Germinal center (tissue), 1 donor: ENCODE results near the gene RASA4.
"Not testable (repeated sequence)": the region's sequence is repeated elsewhere in the genome, so short reads cannot be mapped to it uniquely, and the experiment has no call there.

Source experiments
- DNase-seq: peaks from one replicate; pipeline ENCODE4 v3.0.0; 2012; ENCODE audit warnings: mixed read lengths, low spot score

RASA4 gene

DNA sequence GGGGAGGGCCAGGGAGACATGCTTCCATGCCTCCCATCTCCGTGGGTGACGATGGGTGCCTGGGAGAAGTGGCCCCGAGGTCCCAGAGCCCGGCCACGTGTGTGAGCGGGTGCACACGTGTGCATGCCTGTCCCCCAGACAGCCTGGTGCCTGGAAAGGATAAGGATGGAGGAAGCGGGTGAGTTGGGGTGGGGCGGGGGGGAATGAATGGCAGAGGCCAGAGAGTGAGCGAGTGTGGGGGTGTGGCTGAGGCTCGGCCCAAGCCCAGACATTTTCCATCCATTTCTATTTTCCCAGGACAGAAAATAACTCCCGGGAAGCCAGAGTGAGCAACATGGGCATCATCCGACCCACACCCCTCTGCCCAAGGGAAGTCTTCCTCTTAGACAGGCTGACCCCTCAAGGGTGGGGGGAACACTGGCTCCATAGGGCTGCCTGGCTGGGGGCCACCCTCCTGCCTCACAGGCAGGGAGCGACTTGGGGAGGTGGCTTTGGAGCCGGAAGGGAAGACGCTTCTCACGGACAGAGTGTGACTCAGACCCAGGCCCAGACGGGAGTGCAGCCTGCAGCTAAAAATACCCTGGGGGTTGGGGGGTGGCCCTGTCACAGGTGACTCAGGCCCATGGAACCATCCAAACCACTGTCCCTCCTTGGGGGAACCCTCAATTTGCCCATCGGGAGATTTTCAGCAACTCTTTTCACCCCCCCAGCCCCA, 12.0 kb downstream of the RASA4 start:
- DNase-seq = not testable (repeated sequence)

DNA sequence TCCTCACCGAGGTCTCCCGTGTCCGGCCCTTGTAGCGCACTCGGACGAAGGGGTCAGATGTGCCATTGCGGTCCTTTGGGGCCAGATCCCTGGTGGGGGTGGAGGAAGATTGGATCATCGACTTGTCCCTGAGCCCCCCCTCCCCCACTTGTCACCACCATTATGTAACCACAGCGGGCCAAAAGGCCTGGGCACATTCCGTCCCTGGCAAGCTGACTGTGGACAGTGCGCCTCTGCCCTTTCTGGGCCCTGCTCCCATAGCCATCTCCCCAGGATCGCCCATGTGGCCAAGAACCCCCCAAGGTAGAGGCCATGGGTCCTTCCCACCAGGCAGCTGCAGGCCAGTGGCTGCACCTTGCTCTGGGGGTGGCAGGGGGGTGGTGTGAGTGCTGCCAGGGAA, 14.2 kb downstream of the RASA4 start:
- DNase-seq = not testable (repeated sequence)

DNA sequence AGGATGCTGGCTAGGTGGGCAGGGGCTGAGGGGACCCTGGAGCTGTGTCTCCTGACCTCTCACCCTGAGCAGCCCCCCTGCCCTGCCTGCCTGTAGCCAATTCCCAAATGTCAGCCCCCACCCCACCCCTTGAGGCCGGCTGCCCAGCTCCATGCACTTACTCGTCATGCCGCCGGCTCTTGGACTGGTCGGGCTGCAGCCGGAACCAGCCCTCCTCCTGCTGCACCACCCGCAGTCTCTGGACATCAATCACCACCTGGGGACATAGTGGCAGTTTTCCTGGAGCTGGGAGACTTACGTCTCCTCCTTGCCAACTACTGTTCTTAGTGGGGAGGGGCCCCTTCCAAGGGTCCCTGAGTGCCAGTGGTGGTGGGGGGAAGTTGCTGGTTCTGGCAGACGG, 16.9 kb downstream of the RASA4 start:
- not testable (repeated sequence) for DNase-seq

DNA sequence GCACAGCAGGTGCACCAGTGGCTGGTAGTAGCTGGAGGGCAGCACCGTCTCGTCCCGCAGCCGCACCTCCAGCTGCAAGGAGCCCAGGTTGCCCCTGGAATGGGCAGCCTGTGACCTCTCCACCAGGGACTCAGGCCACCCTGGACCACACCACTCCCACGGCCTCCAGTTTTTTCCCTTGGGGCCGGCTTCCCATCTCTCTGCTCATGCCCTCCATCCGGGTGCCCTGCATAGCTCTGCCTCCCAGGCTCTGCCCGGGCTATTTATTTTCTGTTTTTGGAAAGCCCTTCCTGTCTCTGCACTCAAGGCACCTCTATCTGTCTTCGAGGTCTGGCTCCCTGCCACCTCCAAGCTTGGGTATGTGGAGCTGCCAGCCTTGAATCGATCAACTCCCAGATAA, 20.5 kb downstream of the RASA4 start:
- DNase-seq = not testable (repeated sequence)

DNA sequence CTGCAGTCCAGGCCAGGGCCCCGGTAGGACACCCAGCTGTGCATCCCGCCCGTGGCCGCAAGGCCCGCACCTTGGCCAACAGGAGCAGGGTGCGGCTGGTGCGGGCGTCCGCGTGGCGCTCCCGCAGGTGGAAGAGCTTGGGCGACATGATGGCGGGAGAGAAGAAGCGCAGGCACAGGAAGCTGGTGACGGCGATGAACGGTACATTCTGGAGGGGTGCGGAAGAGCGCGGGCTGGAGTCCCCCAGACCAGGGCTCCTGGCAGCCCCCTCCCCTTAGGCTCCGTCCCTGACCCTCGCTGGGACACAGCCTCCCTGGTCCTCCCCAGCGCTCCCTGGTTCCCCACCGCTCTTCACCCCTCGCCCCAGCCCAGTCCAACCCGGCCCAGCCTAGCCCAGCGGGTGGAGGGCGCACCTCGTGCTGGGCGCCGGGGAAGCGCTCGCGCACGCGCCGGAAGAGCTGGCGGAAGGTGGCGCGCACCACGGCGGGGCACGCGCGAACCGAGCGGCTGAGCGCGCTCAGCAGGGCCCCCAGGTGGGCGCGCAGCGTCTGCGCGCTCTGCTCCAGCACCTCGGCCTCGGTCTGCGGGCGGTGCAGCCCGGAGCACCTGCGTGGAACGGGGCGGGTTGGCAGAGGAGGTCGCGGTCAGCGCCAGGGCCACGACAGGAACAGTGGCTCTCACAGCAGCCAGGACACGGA, 22.8 kb downstream of the RASA4 start:
- not testable (repeated sequence) for DNase-seq

DNA sequence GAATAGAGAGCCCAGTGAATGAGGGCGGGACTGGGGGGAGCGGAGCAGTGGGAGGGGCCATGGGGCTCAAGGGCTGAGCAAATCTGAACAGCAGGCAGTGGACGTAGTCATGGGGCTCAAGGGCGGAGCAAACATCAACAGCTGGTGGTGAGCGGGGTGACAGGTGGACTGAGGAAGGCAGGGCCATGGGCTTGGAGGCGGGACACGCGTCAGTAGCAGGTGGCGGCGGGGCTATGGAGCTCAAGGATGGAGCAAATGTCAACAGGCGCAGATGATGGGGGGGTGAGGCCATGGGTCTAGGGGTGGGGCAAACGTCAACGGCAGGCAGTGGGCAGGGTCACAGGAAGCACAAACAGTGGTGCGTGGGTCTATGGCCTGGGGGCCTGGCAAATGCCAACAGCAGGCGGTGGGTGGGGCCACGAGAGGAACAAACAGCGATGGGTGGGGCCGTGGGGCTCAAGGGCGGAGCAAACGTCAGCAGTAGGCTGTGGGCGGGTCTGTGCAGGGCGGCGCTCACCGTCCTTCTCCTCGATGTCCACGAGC, 24.0 kb downstream of the RASA4 start:
- DNase-seq = not testable (repeated sequence)

DNA sequence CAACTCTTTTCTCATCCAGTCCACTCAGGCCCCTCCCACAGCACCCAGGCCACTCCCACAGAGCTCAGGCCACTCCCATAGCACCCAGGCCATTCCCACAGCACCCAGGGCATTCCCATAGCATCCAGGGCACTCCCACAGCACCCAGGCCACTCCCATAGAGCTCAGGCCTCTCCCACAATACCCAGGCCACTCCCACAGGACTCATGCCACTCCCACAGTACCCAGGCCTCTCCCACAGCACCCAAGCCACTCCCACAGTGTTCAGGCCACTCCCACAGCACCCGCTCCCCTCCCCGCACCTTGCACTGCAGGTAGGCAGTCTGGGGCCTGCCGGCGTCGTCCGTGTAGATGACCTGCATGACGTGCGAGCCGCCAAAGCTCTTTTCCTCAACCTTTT, 26.7 kb downstream of the RASA4 start:
- not testable (repeated sequence) for DNase-seq

DNA sequence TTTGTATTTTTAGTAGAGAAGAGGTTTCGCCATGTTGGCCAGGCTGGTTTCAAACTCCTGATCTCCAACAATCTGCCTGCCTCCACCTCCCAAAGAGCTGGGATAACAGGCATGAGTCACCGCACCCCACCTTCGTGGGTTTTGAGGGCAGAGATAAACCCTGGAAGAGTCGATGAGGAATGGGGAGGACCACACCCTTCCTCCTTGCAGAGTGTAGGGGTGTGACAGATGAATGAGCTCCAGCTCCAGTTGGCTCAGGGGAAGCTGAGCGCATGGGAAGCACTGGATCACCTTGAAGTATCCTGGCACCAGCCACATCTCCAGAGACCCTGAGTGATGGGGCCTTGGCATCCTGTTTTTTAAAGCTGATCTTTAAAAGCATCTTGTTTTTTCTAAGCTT, 33.1 kb downstream of the RASA4 start:
- not testable (repeated sequence) for DNase-seq

DNA sequence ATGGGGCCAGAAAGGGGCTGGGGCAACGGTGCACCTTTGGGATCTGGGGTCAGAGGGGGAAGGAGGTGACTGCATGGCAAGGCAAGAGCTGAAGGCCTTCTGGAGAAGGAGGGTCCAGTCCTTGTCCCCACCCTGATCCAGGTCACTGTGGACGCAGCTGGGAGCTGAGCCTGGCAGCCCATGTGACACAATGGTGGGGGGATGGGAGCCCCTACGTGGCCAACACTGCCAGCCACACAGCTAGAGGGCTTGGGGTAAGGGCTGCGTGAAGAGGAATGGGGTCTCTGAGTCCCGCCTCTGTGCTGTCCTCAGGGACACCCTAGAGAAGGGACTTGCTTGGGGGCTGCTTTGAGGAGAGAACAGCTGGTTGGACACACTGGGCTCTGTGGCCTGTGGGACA, 34.8 kb downstream of the RASA4 start:
- DNase-seq = not testable (repeated sequence)

DNA sequence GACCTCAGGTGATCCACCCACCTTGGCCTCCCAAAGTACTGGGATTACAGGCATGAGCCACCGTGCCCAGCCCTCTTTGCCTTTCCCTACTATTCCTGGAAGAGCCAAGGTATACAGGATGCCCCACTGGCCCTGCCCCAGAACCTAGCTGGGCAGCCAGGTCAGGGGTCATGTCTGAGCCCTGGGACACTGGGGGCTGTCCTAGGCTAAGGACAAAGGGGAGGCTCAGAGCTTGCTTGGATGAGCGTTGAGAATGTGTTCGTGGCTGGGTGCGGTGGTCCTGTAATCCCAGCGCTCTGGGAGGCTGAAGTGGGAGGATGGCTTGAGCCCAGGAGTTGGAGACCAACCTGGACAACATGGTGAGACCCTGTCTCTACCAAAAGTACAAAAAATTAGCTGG, 38.1 kb downstream of the RASA4 start:
- DNase-seq = not testable (repeated sequence)

DNA sequence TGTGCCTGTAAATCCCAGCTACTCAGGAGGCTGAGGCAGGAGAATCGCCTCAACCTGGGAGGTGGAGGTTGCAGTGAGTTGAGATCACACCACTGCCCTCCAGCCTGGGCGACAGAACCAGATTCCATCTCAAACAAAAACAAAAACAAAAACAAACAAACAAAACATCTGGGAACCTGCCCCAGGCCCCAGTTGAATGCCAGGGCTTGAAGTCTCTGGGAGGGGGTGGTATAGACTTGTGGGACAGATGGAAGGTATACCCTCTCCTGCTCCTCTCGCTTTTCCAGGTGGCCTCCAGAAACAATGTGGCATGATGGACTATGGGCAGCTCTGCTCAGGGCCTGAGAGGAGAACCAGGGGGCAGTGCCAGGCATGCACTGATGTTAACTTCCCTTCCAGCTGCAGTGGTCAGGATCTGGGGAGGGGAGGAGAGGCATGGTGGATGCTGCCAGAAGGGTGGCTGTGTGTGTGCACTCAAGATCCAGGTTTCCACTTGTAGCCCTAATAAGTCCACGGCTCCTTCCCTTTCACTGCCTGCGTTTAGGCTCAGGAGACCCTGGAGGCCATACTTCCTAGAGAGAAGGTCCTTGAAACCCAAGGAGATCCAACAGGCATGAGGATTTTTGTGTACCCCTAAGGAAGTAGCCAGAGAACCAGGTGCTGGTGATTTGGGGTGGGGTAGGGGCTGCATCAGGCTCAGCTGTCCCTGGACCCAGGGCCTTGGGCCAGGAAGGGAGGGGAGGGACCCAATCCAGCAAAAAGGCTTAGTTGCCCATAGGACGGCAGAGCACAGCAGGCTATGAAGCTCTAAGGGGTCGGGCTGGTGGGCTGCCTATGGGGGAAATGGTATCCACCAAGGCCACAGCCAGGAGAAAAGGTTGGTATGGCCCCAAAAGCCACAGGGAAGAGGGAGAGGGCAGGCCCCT, 39.0 kb downstream of the RASA4 start:
- DNase-seq = not testable (repeated sequence)

DNA sequence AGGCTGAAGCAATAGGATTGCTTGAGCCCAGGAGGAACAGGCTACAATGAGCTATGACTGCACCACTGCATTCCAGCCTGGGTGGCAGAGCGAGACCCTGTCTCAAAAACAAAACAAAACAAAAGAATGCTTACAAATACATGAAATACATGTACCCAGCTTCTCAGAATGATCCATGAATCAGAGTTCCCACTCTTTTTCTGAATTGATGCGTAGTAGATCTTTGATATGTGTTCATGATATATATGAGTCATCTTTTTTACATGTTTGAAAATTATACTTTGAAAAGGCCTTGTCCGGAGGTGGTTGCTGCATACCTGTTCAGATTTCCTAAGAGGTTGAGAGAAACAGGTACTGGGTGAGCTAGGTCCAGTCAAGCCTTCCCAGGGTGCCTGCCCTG, 40.2 kb downstream of the RASA4 start:
- not testable (repeated sequence) for DNase-seq

DNA sequence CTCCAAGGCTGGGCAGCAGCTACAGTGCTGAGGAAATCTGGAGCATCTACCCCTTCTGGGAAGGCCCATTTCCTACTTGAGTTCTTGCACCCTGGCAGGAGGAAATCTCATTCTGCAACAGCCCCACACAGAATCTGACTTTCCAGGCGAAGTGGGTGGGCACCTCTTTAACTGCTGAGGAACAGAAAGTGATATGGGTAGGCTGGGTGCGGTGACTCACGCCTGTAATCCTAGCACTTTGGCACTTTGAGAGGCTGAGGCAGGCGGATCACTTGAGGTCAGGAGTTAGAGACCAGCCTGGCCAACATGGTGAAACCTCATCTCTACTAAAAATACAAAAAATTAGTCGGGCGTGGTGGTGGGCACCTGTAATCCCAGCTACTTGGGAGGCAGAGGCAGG, 41.9 kb downstream of the RASA4 start:
- DNase-seq = not testable (repeated sequence)

DNA sequence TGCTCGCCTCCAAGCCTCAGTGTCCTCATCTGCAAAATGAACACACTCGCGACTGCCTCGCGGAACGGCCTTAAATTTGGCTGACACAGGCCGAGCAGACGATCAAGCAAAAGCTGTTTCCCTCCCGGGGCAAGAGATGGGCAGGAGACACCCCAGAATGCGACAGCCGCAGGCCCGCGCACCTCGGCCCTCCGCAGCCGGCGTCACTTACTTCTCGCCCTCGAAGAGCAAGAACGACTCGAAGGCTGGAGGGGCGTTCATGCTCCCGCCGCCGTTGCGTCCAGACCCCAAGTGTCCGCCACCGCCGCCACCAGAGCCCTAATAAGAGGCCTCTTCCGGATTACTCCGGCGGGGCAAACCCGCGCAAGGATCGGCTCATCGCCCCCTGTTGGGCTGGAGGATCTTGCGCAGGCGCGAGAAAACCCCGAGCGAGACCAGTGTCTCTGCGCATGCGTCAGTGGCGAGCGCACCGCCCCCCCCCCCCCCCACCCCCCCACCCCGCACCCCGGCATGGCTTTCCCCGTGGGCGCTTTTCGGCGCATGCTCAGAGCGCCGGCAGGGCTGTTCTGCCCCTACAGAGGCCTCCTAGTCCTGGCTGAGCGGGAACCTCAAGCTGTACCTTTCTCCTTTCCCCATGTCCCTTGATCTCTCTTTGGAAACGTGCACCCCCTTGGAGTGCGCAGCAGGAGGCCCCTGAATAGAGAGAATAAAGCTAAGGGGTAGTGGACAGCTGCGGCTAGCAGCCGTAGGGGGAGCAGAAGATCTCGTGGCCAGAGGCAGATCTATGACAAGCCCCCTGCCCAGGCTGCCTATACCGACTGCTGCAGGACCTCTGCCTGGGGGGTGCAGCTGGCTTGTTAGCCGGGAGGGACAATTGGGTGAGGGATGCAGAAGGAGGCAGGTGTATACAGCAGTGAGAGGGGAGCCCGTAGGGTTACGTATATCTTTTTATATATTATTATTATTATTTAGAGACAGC, 44.0 kb downstream of the RASA4 start, which contains the start of gene POLR2J3:
TSS of gene POLR2J3 (minus strand) at position 323 of the 979 bp plus-strand sequence. CDS start at position 261, 62 bp downstream.
- not testable (repeated sequence) for DNase-seq

DNA sequence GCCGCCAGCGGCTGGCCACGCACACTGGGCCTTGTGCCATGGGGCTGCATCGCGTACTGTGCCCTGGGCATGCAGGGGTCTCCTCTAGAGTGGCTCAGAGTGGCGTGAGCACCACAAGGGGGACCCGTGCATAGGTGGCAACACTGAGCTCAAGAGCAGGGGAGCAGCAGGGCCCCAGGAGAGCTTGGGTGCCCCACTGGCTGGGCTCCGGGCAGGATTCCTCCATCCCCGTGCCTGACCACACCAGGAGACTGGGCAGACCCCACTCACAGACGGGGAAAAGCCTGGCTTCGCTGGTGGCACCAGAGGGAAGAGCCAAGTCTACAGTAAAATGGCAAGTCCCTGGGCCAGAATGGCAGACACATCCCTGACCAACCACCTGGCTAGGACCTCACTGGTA, 47.9 kb downstream of the RASA4 start:
- not testable (repeated sequence) for DNase-seq

DNA sequence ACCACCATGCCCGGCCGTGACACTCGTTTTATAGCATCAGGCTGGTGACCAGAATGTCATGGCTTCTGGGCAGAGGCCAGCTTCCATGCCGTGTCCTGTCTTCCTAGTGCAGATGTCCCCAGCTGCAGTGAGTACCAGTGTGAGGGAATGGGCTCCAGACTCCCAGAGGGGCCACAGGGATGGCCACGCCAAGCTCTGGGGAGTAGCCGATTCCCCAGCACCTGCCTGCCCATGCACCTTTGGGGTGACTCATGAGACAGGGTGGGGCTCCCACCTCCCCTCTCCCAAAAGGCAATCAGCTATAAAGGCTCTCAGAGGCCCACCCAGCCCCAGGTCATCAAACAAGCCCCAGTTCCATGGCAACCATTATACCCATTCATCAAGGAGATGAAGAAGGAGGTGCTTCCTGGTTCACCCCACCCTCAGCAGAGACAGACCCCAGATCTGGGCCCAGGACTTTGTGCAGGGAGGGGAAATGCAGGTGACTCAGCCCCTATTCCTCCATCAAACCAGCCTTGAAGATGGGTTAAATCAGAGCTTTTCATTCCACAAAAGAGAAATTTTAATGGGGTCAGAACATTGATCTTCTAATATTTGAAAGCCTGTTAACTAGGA, 65.6 kb downstream of the RASA4 start, which contains the start of gene SPDYE2:
TSS of gene SPDYE2 (plus strand) at position 419 of the 615 bp plus-strand sequence. CDS start 2,030 bp downstream, outside the sequence.
- DNase-seq = not testable (repeated sequence)

DNA sequence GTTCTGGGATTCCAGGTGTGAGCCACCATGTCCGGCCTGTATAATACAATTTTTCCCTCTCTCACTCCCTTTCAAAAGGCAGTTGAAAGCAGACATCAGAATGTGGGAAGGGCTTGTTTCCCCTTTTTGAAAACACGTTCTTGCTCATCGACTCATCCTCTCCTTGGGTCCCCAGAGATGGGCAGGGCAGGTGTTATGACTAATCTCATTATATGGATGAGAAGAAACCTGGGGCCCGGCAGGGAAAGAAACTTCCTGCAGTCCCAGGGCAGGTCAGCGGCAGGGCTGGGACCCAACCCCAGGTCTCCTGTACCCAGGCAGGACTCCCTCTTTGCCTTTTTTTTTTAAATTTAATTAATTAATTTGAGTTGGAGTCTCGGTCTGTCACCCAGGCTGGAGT, 70.2 kb downstream of the RASA4 start:
- not testable (repeated sequence) for DNase-seq

DNA sequence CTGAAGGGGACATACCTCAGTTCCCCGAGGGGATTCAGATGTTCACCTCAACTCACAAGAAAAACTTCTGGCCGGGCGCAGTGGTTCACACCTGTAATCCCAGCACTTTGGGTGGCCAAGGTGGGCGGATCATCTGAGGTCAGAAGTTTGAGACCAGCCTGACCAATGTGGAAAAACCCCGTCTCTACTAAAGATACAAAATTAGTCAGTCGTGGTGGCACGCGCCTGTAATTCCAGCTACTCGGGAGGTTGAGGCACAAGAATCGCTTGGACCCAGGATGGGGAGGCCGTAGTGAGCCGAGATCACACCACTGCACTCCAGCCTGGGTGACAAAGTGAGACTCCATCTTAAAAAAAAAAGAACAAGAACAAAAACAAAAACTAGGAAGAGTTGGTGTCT, 71.3 kb downstream of the RASA4 start:
- DNase-seq = not testable (repeated sequence)

DNA sequence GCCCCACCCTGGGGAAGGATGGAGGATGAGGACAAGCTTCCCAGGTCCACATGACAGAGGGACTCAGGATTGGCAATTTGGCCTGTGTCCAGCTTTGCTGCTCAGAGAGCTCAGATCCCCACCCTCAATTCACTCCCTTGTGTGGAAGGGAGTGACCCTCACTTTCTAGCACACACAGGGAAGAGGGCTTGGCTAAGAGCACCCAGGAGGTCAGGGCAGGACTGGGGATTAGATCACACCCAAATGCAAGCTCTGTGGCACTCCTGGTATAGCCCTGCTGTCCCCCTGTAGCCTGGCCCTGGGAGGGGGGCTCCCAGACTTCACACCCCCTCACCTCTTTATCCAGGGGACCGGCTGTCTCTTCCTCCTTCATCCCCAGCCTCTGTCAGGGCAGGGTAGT, 72.2 kb downstream of the RASA4 start:
- not testable (repeated sequence) for DNase-seq

DNA sequence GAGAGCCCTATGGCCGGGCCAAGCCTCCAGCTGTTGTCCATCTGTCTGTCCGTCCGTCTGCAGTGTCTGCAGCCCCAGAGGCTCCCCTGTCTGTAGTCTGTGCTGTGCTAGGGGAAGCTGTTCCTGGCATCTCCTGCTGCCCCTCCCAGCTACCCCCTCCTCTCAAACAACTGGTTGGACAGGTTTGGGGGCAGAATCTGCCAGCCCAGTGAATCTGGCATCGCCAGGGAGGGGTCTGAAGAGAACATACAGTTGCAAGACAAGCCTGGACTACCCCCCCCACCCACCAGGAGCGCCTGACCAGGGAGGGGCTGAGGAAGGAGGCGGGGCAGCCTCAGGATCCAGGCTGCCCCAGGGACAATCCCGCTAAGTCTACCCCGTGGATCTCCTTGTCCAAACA, 73.0 kb downstream of the RASA4 start, which contains the start of gene UPK3BL2:
TSS of gene UPK3BL2 (minus strand) at position 101 of the 400 bp plus-strand sequence. CDS start at position 41, 60 bp downstream.
- not testable (repeated sequence) for DNase-seq
